ENCODE data around the gene ZBTB5. TPM values are rescaled to one million over a fixed set of nuclear protein-coding genes. Genes with fewer than 3 reads are reported as not detected.

Gene ZBTB5
- total RNA-seq, 1 experiment from 2014 or later = 26.1 TPM

GRCh38 chr9:37449862-37450632 lies 15.2 kb downstream of the ZBTB5 start:
- no peak overlapping the region for H3K27ac ChIP-seq

GRCh38 chr9:37447111-37447510 lies 18.1 kb downstream of the ZBTB5 start:
- Histone ChIP-seq H3K4me3 (no peak overlapping the region), H3K27me3 (no peaks in the 10 kb centered on the region), H3K36me3 (peaks cover 3% of the 10 kb centered on the region; the same call in 1 of the 2 replicates), H3K27ac (no peak overlapping the region), H3K4me1 (no peaks in the 10 kb centered on the region), H3K9me3 (replicated peaks) (no peaks in the 10 kb centered on the region)
- DNase-seq = no peak

More at GRCh38 chr9:37449862-37450632, 15.2 kb downstream of the ZBTB5 start:
- Histone ChIP-seq H3K36me3 (no peaks in the 10 kb centered on the region; the same call in 1 of the 2 replicates), H3K4me3 (no peak overlapping the region), H3K9me3 (replicated peaks) (no peaks in the 10 kb centered on the region), H3K27me3 (no peaks in the 10 kb centered on the region), H3K4me1 (no peaks in the 10 kb centered on the region)
- no peak for DNase-seq

GRCh38 chr9:37446401-37446800 lies 18.8 kb downstream of the ZBTB5 start:
- Histone ChIP-seq H3K27me3 (no peaks in the 10 kb centered on the region), H3K36me3 (peaks cover 10% of the 10 kb centered on the region), H3K27ac (no peak overlapping the region), H3K9me3 (replicated peaks) (no peaks in the 10 kb centered on the region), H3K4me1 (no peaks in the 10 kb centered on the region), H3K4me3 (no peak overlapping the region)
- no peak for DNase-seq

- DNase-seq = no peak
- no peaks in the 10 kb centered on the region for H3K4me1 ChIP-seq
- no peak overlapping the region for H3K4me3 ChIP-seq
- H3K27me3 ChIP-seq = no peaks in the 10 kb centered on the region
- no peak overlapping the region for H3K27ac ChIP-seq
- H3K9me3 ChIP-seq (replicated peaks) = no peaks in the 10 kb centered on the region
- peaks cover 16% of the 10 kb centered on the region for H3K36me3 ChIP-seq
These were observed 19.4 kb downstream of the ZBTB5 start for GRCh38 chr9:37445832-37446231.

GRCh38 chr9:37444890-37445289 lies 20.4 kb downstream of the ZBTB5 start:
- peaks cover 25% of the 10 kb centered on the region for H3K36me3 ChIP-seq
- DNase-seq = no peak

GRCh38 chr9:37443566-37443965 lies 21.7 kb downstream of the ZBTB5 start:
- H3K27ac ChIP-seq = no peak overlapping the region
- no peaks in the 10 kb centered on the region for H3K9me3 ChIP-seq (replicated peaks)
- no peaks in the 10 kb centered on the region for H3K4me1 ChIP-seq
- DNase-seq = no peak
- H3K27me3 ChIP-seq = no peaks in the 10 kb centered on the region
- no peak overlapping the region for H3K4me3 ChIP-seq
- peaks cover 37% of the 10 kb centered on the region for H3K36me3 ChIP-seq

More at GRCh38 chr9:37444890-37445289, 20.4 kb downstream of the ZBTB5 start:
- Histone ChIP-seq H3K27ac (no peak overlapping the region), H3K4me3 (no peak overlapping the region), H3K4me1 (no peaks in the 10 kb centered on the region), H3K9me3 (replicated peaks) (no peaks in the 10 kb centered on the region), H3K27me3 (no peaks in the 10 kb centered on the region)

GRCh38 chr9:37442556-37442955 lies 22.7 kb downstream of the ZBTB5 start:
- H3K27ac ChIP-seq = no peak overlapping the region
- H3K27me3 ChIP-seq = no peaks in the 10 kb centered on the region
- no peaks in the 10 kb centered on the region for H3K9me3 ChIP-seq (replicated peaks)
- peaks cover 46% of the 10 kb centered on the region for H3K36me3 ChIP-seq
- DNase-seq = no peak
- no peaks in the 10 kb centered on the region for H3K4me1 ChIP-seq
- no peak overlapping the region for H3K4me3 ChIP-seq

GRCh38 chr9:37441776-37442370 lies 23.4 kb downstream of the ZBTB5 start:
- no peaks in the 10 kb centered on the region for H3K27me3 ChIP-seq
- no peak for DNase-seq
- H3K4me3 ChIP-seq = no peak overlapping the region
- no peaks in the 10 kb centered on the region for H3K9me3 ChIP-seq (replicated peaks)
- H3K27ac ChIP-seq = no peak overlapping the region
- H3K4me1 ChIP-seq = no peaks in the 10 kb centered on the region
- peaks cover 52% of the 10 kb centered on the region for H3K36me3 ChIP-seq

- DNase-seq = no peak
- Histone ChIP-seq H3K4me3 (no peak overlapping the region), H3K27ac (no peak overlapping the region), H3K27me3 (no peaks in the 10 kb centered on the region), H3K9me3 (replicated peaks) (no peaks in the 10 kb centered on the region), H3K4me1 (no peaks in the 10 kb centered on the region), H3K36me3 (peaks cover 76% of the 10 kb centered on the region)
These were observed 26.9 kb downstream of the ZBTB5 start for GRCh38 chr9:37438359-37438758.

DNA sequence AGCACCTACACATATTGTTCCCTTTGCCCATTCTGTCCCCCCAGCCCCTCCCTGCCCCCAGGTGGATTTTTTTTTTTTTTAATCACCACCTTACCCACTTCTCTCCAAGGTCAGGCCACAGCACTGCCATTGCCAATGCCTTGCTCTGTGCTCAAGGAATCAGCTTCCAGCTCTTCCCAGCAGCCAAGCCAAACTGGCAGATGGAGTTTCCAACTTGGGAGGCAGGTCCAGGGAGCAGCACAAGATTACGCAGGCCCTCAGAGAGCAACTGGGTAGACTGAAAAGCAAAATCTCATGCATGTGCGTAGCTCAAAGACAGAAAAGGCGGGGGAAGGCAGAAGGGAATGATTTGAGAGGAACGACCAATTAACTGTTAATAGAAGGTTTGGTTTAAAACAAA lies 27.6 kb downstream of the ZBTB5 start:
- Histone ChIP-seq H3K9me3 (replicated peaks) (no peaks in the 10 kb centered on the region), H3K4me1 (no peaks in the 10 kb centered on the region), H3K4me3 (no peak overlapping the region), H3K36me3 (peaks cover 76% of the 10 kb centered on the region), H3K27me3 (no peaks in the 10 kb centered on the region), H3K27ac (no peak overlapping the region)
- DNase-seq = no peak

GRCh38 chr9:37437010-37437409 lies 28.2 kb downstream of the ZBTB5 start:
- Histone ChIP-seq H3K4me1 (no peaks in the 10 kb centered on the region), H3K36me3 (peaks cover 72% of the 10 kb centered on the region), H3K27ac (no peak overlapping the region), H3K9me3 (replicated peaks) (no peaks in the 10 kb centered on the region), H3K27me3 (no peaks in the 10 kb centered on the region), H3K4me3 (no peak overlapping the region)
- no peak for DNase-seq

DNA sequence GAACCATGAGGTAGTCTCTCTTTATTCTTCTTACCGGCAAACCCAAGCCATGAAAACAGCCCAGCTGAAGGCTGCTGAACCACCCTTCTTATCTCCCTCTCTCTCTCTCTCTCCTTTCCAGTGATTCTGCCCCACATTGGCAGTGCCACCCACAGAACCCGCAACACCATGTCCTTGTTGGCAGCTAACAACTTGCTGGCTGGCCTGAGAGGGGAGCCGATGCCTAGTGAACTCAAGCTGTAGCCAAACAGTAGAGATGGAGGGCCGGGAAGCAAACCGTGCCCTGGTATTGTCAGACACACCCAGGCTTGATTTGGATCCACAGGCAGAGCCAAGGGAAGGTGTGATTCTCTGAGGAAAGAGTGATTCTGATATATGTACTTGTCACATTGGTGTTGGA lies 28.7 kb downstream of the ZBTB5 start:
- H3K36me3 ChIP-seq = peaks cover 67% of the 10 kb centered on the region

GRCh38 chr9:37433867-37434371 lies 31.3 kb downstream of the ZBTB5 start:
- Histone ChIP-seq H3K27ac (no peak overlapping the region), H3K36me3 (peaks cover 48% of the 10 kb centered on the region), H3K27me3 (no peaks in the 10 kb centered on the region), H3K4me1 (no peaks in the 10 kb centered on the region), H3K9me3 (replicated peaks) (no peaks in the 10 kb centered on the region), H3K4me3 (no peak overlapping the region)
- no peak for DNase-seq

More for the DNA sequence above, 28.7 kb downstream of the ZBTB5 start:
- no peak overlapping the region for H3K27ac ChIP-seq
- H3K4me3 ChIP-seq = no peak overlapping the region
- no peaks in the 10 kb centered on the region for H3K4me1 ChIP-seq
- H3K9me3 ChIP-seq (replicated peaks) = no peaks in the 10 kb centered on the region
- DNase-seq = no peak
- H3K27me3 ChIP-seq = no peaks in the 10 kb centered on the region

GRCh38 chr9:37432020-37432419 lies 33.2 kb downstream of the ZBTB5 start:
- Histone ChIP-seq H3K27me3 (no peaks in the 10 kb centered on the region), H3K4me1 (no peaks in the 10 kb centered on the region), H3K4me3 (no peak overlapping the region), H3K36me3 (peaks cover 41% of the 10 kb centered on the region), H3K27ac (no peak overlapping the region), H3K9me3 (replicated peaks) (no peaks in the 10 kb centered on the region)
- no peak for DNase-seq

DNA sequence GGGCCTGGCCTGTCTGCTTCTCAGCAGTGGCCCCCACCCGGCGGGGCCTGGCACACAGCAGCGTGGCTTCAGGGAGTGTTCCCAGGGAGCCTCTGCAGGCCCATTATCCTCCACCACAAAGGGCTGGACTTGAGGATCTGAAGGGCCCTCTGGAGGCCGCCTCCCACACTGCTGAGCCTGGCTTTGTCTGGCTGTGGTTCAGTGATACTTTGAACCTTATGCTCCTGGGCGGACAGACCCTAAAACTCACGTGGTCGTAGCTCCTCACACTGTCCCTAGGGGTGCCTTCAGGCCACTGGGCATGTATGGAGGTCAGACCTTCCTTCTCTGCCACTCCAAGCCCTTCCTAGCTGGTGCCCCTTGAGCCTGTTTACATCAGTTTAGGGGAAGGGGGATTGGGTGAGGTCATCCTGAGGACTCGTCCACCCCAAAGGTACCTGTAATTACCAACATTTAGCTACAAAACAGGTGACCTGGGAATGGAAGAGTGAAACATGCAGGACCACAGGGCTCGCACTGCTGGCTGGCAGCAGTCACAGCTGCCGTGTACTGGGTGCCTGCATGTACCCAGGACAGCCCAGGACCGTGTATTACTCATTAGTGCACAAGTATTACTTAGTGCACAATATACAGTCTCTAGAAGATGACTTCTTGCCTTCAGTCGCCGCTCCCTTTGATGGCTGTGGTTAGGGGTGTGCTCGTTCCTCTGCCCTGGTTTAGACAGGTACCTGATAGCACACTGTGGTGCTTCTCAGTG lies 34.2 kb downstream of the ZBTB5 start:
- Histone ChIP-seq H3K4me1 (no peaks in the 10 kb centered on the region), H3K27me3 (no peaks in the 10 kb centered on the region), H3K9me3 (replicated peaks) (no peaks in the 10 kb centered on the region), H3K36me3 (peaks cover 38% of the 10 kb centered on the region), H3K4me3 (no peak overlapping the region), H3K27ac (no peak overlapping the region)
- no peak for DNase-seq
